H1 (cell line): ENCODE measurements around the gene TMEM17.

Source experiments
- BRCA1 ChIP-seq: IDR thresholded peaks from 2 replicates; pipeline ENCODE4 v1.6.1; 2012; ENCODE audit warnings: low read depth, low read length, improper control_type of control experiment
- CBX5 ChIP-seq: fragments of 300-800, 300-1000 bp; sonication (generic); IDR thresholded peaks from 2 replicates; pipeline ENCODE4 v1.7.1; 2016; ENCODE audit warnings: antibody characterized with exemption, low read length, low read depth
- CHD1 ChIP-seq: IDR thresholded peaks from 2 replicates; pipeline ENCODE4 v1.6.1; 2012; ENCODE audit warnings: low read depth, low read length, improper control_type of control experiment
- EGR1 ChIP-seq: IDR thresholded peaks from 2 replicates; pipeline ENCODE4 v1.6.1; 2011; ENCODE audit warnings: low read depth, low read length, borderline replicate concordance
- EP300 ChIP-seq, 2 experiments: IDR thresholded peaks; 1 replicate in 1 of 2; 2 replicates in 1 of 2; pipeline ENCODE4 v1.6.1; 2011 to 2012; ENCODE audit warnings: low read depth in 2 of 2, low read length in 2 of 2, mild to moderate bottlenecking in 2 of 2, borderline replicate concordance in 1 of 2, inconsistent platforms in 1 of 2, moderate library complexity in 1 of 2
- GABPA ChIP-seq: IDR thresholded peaks from 2 replicates; pipeline ENCODE4 v1.6.1; 2011; ENCODE audit warnings: mild to moderate bottlenecking, low read length, moderate library complexity, borderline replicate concordance; ENCODE audit not compliant: insufficient read depth
- POLR2A ChIP-seq, 2 experiments: IDR thresholded peaks; 1 replicate in 1 of 2; 2 replicates in 1 of 2; pipeline ENCODE4 v1.6.1; 2011; ENCODE audit warnings: low read depth in 2 of 2, low read length in 2 of 2, mild to moderate bottlenecking in 2 of 2; ENCODE audit errors: control extremely low read depth in 1 of 2
- POLR2AphosphoS5 ChIP-seq: IDR thresholded peaks from 2 replicates; pipeline ENCODE4 v1.6.1; 2011; ENCODE audit warnings: low read depth, low read length
- RXRA ChIP-seq: IDR thresholded peaks from 2 replicates; pipeline ENCODE4 v1.6.1; 2011; ENCODE audit warnings: low read depth, mild to moderate bottlenecking, low read length, moderate library complexity; ENCODE audit not compliant: insufficient read depth
- TAF1 ChIP-seq: IDR thresholded peaks from 2 replicates; pipeline ENCODE4 v1.6.1; 2011; ENCODE audit warnings: mild to moderate bottlenecking, low read depth, low read length
- TCF12 ChIP-seq: IDR thresholded peaks from 2 replicates; pipeline ENCODE4 v1.6.1; 2011; ENCODE audit warnings: low read depth, mild to moderate bottlenecking, low read length
- USF2 ChIP-seq: IDR thresholded peaks from 2 replicates; pipeline ENCODE4 v1.6.1; 2011; ENCODE audit warnings: low read length, improper control_type of control experiment
- ZNF274 ChIP-seq: IDR thresholded peaks from 2 replicates; pipeline ENCODE4 v1.7.0; 2012; ENCODE audit warnings: low read length, borderline replicate concordance; ENCODE audit errors: extremely low read depth
- TF ChIP-seq, protein P1 (sequence below), 3 experiments: IDR thresholded peaks; 1 replicate in 2 of 3; 2 replicates in 1 of 3; pipeline versions ENCODE4 v1.5.1 to v1.6.1; 2011; ENCODE audit warnings: low read length in 3 of 3, mild to moderate bottlenecking in 3 of 3, inconsistent platforms in 2 of 3, low read depth in 1 of 3, moderate library complexity in 1 of 3; ENCODE audit not compliant: insufficient read depth in 1 of 3; ENCODE audit errors: control extremely low read depth in 1 of 3

DNA sequence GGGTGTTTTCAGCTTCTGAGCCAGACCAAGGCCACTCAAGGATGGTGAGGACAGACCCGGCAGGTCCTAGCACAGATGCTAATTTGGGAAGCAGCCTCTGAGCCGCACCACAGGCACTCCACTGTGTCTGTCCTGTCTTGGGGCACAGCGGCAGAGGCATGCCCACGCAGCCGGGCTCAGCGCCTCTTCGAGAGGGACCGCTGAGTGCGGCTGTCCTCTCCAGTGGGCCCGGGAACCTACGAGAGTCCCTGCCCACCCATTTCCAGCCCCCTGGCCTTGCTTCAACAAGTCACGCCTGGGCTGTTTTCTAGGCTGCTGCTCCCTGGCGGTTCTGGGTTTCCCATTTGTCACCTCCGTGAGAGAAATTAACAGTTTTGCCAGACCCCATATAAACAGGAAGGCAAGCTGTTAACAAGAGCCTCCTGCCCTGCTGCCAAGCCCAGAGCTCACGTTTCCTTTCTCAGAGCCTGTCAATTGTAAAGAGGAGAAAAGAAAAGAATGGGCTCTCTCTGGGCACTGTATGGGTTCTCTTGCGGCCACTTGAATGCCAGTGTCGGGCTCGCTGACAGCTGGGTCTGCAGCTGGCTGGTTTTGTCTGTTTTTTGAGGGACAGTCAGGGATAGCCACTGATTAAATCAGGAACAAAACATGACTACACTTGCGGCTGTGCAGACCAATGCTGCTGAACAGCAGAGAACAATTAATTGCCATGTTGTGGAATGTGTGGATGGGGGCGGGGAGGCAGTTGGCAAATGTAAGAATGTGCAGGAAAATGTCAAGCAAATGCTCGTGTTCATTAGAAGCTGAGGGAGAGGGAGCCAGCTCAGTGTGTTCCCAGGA, 30.6 kb downstream of the TMEM17 start:
- TF ChIP-seq, protein P1, sequence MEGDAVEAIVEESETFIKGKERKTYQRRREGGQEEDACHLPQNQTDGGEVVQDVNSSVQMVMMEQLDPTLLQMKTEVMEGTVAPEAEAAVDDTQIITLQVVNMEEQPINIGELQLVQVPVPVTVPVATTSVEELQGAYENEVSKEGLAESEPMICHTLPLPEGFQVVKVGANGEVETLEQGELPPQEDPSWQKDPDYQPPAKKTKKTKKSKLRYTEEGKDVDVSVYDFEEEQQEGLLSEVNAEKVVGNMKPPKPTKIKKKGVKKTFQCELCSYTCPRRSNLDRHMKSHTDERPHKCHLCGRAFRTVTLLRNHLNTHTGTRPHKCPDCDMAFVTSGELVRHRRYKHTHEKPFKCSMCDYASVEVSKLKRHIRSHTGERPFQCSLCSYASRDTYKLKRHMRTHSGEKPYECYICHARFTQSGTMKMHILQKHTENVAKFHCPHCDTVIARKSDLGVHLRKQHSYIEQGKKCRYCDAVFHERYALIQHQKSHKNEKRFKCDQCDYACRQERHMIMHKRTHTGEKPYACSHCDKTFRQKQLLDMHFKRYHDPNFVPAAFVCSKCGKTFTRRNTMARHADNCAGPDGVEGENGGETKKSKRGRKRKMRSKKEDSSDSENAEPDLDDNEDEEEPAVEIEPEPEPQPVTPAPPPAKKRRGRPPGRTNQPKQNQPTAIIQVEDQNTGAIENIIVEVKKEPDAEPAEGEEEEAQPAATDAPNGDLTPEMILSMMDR (IDR thresholded peaks at IDR 0.05; ENCODE audit: control extremely low read depth in 1 of 3, insufficient read depth in 1 of 3, low read depth in 1 of 3, low read length in 3 of 3) = no peak
- no peak for TF ChIP-seq CBX5
- no peak for TF ChIP-seq TAF1
- TF ChIP-seq RXRA = no peak
- no peak for TF ChIP-seq TCF12
- no peak for TF ChIP-seq CHD1
- no peak for TF ChIP-seq BRCA1
- no peak for TF ChIP-seq EGR1
- no peak for TF ChIP-seq GABPA
- no peak for TF ChIP-seq POLR2AphosphoS5
- TF ChIP-seq EP300 (IDR thresholded peaks at IDR 0.05; ENCODE audit: borderline replicate concordance in 1 of 2, low read depth in 2 of 2, low read length in 2 of 2) = no peak
- no peak for TF ChIP-seq POLR2A (IDR thresholded peaks at IDR 0.05; ENCODE audit: control extremely low read depth in 1 of 2, low read depth in 2 of 2, low read length in 2 of 2)
- no peak for TF ChIP-seq ZNF274
- no peak for TF ChIP-seq USF2
